K562 (cell line): ENCODE results near the gene SLC35G6. TPM values are rescaled to one million over a fixed set of nuclear protein-coding genes. Genes with fewer than 3 reads are reported as not detected.
A peak's percentile ranks its signal among the peaks of the same experiment; 100 is the strongest.

Experiments
- BCL6 ChIP-seq: fragments of 250-450 bp; sonication (Bioruptor Pico); IDR thresholded peaks from 2 replicates; pipeline ENCODE4 v1.4.0; 2020
- BCOR ChIP-seq: fragments of 450-650 bp; IDR thresholded peaks from 2 replicates; pipeline ENCODE4 v1.6.1; 2016
- CEBPB ChIP-seq: fragments of 450-650 bp; IDR thresholded peaks from 2 replicates; pipeline ENCODE4 v1.6.1; 2016; ENCODE audit warnings: missing genetic modification characterization, missing compliant biosample characterization
- CREB1 ChIP-seq, 2 experiments: sonication (generic) in 1 of 2; formaldehyde crosslinking in 1 of 2; IDR thresholded peaks; 2 replicates each; pipeline versions ENCODE4 v1.6.1 to v1.8.0; 2012 to 2022; ENCODE audit warnings: inconsistent platforms in 1 of 2, mild to moderate bottlenecking in 1 of 2, missing genetic modification reagents in 1 of 2, moderate library complexity in 1 of 2
- CREBBP ChIP-seq: IDR thresholded peaks from one replicate; pipeline ENCODE4 v1.6.1; 2012; ENCODE audit warnings: low read depth, mild to moderate bottlenecking, control low read depth, inconsistent platforms, low read length
- CTBP1 ChIP-seq: fragments of 450-650 bp; IDR thresholded peaks from 2 replicates; pipeline ENCODE4 v1.6.1; 2016; ENCODE audit warnings: borderline replicate concordance
- FOXA3 ChIP-seq, 2 experiments: fragments of 450-650 bp in 1 of 2; sonication (generic) in 1 of 2; formaldehyde crosslinking; IDR thresholded peaks in 1 of 2; conservative IDR thresholded peaks in 1 of 2; 2 replicates each; pipeline versions ENCODE4 v1.4.0 to v1.8.0; 2020 to 2022; ENCODE audit warnings: mild to moderate bottlenecking in 2 of 2, missing genetic modification reagents in 1 of 2
- FOXK1 ChIP-seq: sonication (generic); formaldehyde crosslinking; IDR thresholded peaks from 2 replicates; pipeline ENCODE4 v1.8.0; 2022; ENCODE audit warnings: missing genetic modification reagents, mild to moderate bottlenecking, borderline replicate concordance
- JUN ChIP-seq, 2 experiments: sonication (generic) in 1 of 2; formaldehyde crosslinking in 1 of 2; IDR thresholded peaks; 2 replicates each; pipeline versions ENCODE4 v1.6.1 to v1.8.0; 2012 to 2022; ENCODE audit warnings: borderline replicate concordance in 2 of 2, mild to moderate bottlenecking in 2 of 2, improper control_type of control experiment in 1 of 2, low read depth in 1 of 2, low read length in 1 of 2, missing genetic modification reagents in 1 of 2
- KDM1A ChIP-seq, 2 experiments: fragments of 450-650 bp; IDR thresholded peaks; 2 replicates each; pipeline ENCODE4 v1.6.1; 2016; ENCODE audit warnings: mild to moderate bottlenecking in 2 of 2
- KLF1 ChIP-seq: fragments of 450-650 bp; IDR thresholded peaks from 2 replicates; pipeline ENCODE4 v1.6.1; 2016; ENCODE audit warnings: missing genetic modification characterization, missing compliant biosample characterization
- NKRF ChIP-seq: fragments of 450-650 bp; IDR thresholded peaks from 2 replicates; pipeline ENCODE4 v1.6.1; 2016; ENCODE audit warnings: borderline replicate concordance
- POLR3A ChIP-seq: IDR thresholded peaks from 2 replicates; pipeline ENCODE4 v1.6.1; 2011; ENCODE audit warnings: borderline replicate concordance, mild to moderate bottlenecking, moderate library complexity; ENCODE audit not compliant: insufficient read length, insufficient read depth; ENCODE audit errors: extremely low read depth
- PPARD ChIP-seq: fragments of 250-450 bp; sonication (Bioruptor Pico); IDR thresholded peaks from 2 replicates; pipeline ENCODE4 v1.8.0; 2022; ENCODE audit warnings: inconsistent platforms, mild to moderate bottlenecking, moderate library complexity
- SNIP1 ChIP-seq: fragments of 450-650 bp; IDR thresholded peaks from 2 replicates; pipeline ENCODE4 v1.7.1; 2017; ENCODE audit warnings: low read depth, mild to moderate bottlenecking
- SRF ChIP-seq, 2 experiments: fragments of 250-450, 450-650 bp in 1 of 2; sonication (Bioruptor Pico) in 1 of 2; sonication (generic) in 1 of 2; formaldehyde crosslinking; IDR thresholded peaks; 2 replicates each; pipeline versions ENCODE4 v1.5.0 to v1.5.1; 2020 to 2022; ENCODE audit warnings: mild to moderate bottlenecking in 1 of 2, missing genetic modification reagents in 1 of 2
- STAT5A ChIP-seq: IDR thresholded peaks from 2 replicates; pipeline ENCODE4 v1.6.1; 2012; ENCODE audit warnings: low read length, inconsistent platforms, borderline replicate concordance
- TRIM28 ChIP-seq: fragments of 450-650 bp; IDR thresholded peaks from 2 replicates; pipeline ENCODE4 v1.6.1; 2017
- ZNF280A ChIP-seq: fragments of 450-650 bp; IDR thresholded peaks from 2 replicates; pipeline ENCODE4 v1.6.1; 2018; ENCODE audit warnings: mild to moderate bottlenecking, low read depth; ENCODE audit not compliant: partially characterized antibody
- ZNF551 ChIP-seq: fragments of 250-450 bp; sonication (Bioruptor Pico); IDR thresholded peaks from 2 replicates; pipeline ENCODE4 v1.5.0; 2021; ENCODE audit warnings: mild to moderate bottlenecking, moderate library complexity
- ZNF592 ChIP-seq: fragments of 450-650 bp; IDR thresholded peaks from 2 replicates; pipeline ENCODE4 v1.6.1; 2017; ENCODE audit warnings: antibody characterized with exemption, mild to moderate bottlenecking
- polyA plus RNA-seq, 8 experiments: library from polyadenylated mRNA; depleted of rRNA in 4 of 8; stranded (reverse) in 5 of 8; unstranded in 3 of 8; fragments of >200 nt; fragmentation: Nextera tagmentation in 2 of 8; fragmentation: Illumina TruSeq in 1 of 8; extraction: Ambion mirVana in 2 of 8; extraction: Trizol in 1 of 8; gene quantifications; 2 replicates each; pipeline versions ENCODE4 v1.2.1 to v1.2.3, GENCODE V29; 2011 to 2014; ENCODE audit warnings: inconsistent platforms in 1 of 8, missing spikeins in 1 of 8
- total RNA-seq, 7 experiments: library from RNA; depleted of rRNA in 6 of 7; stranded (reverse); fragments of >200 nt in 6 of 7; fragmentation: Illumina TruSeq in 2 of 7; extraction: Trizol in 2 of 7; gene quantifications; 2 replicates each; pipeline versions ENCODE4 v1.2.1 to v1.2.3, GENCODE V29; 2011 to 2021; ENCODE audit warnings: low replicate concordance in 1 of 7

The SLC35G6 gene
- total and polyA plus RNA-seq, 9 of the 15 experiments (the other 6 are each of a cell fraction or from before 2014, with no cell fraction given) = not detected

DNA sequence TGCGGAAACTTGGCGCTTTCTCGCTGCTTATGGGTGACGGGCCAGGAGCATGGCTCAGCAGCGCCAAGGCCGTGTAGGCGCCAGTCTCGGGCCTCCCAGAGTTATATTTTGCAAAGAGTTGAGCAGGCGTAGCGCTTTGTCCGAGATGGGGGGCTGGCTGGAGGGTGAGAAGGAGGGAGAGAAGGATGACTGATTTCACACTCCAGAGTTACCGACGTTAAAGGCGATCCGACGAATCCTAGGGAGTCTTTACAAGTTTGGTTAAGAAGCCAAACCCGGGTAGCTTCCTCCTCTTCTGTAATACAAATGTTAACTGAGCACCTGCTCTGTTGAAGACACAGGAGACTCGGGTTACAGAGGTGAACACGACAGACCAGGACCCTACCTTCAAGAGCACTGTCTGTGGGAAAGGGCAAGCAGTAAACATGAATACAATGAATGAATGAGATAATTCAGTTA lies 3.7 kb downstream of the SLC35G6 start (continued):
- TF ChIP-seq ZNF592 = 0 out of 2 replicates have a peak, but pooled peaks have one; percentile 47
- 0 out of 2 replicates have a peak, but pooled peaks have one; percentile 10 for TF ChIP-seq CREB1 (IDR thresholded peaks at IDR 0.05)
- TF ChIP-seq CREB1 (CRISPR knock-in tag; IDR thresholded peaks at IDR 0.05) = no peak
- no peak for TF ChIP-seq SNIP1
- TF ChIP-seq ZNF280A = no peak
- TF ChIP-seq NKRF = no peak
- TF ChIP-seq ZNF551 (CRISPR knock-in tag) = no peak
- 0 out of 2 replicates have a peak, but pooled peaks have one; percentile 52 for TF ChIP-seq CTBP1
- no peak for TF ChIP-seq BCOR
- TF ChIP-seq CEBPB = no peak
- no peak for TF ChIP-seq BCL6 (CRISPR knock-in tag)
- TF ChIP-seq KLF1 (tag) = 0 out of 2 replicates have a peak, but pooled peaks have one; percentile 37
- TF ChIP-seq POLR3A = no peak
- TF ChIP-seq CREBBP = no peak
- no peak for TF ChIP-seq PPARD (CRISPR knock-in tag)
- TF ChIP-seq FOXA3 (CRISPR knock-in tag; conservative IDR thresholded peaks at IDR 0.05 in 1 of 2, IDR thresholded peaks at IDR 0.05 in 1 of 2) = no peak
- no peak for TF ChIP-seq JUN (IDR thresholded peaks at IDR 0.05; ENCODE audit: borderline replicate concordance, low read depth, low read length)
- TF ChIP-seq JUN (CRISPR knock-in tag; IDR thresholded peaks at IDR 0.05; ENCODE audit: borderline replicate concordance) = no peak
- TF ChIP-seq TRIM28 = no peak
- TF ChIP-seq KDM1A (IDR thresholded peaks at IDR 0.05) = no peak
- no peak for TF ChIP-seq STAT5A
- TF ChIP-seq FOXK1 (CRISPR knock-in tag) = peak; percentile 78; the same call in 1 of the 2 replicates
- no peak for TF ChIP-seq SRF (CRISPR knock-in tag; IDR thresholded peaks at IDR 0.05)
